Lung (tissue), 12 donors: ENCODE data around the gene PIAS3. TPM values are rescaled to one million over a fixed set of nuclear protein-coding genes. Genes with fewer than 3 reads are reported as not detected.

ENCODE experiments used
- ATAC-seq: fragments of 200-7000 bp; cut with Tn5 transposase; one replicate; pipeline ENCODE4 v1.9.1; 2020; ENCODE audit warnings: moderate number of reproducible peaks; ENCODE audit not compliant: insufficient read depth, low FRiP score
- DNase-seq, 3 donors: peaks; one replicate each; pipeline ENCODE4 v3.0.0-alpha.2; 2013 to 2017
- H3K27ac ChIP-seq, 2 donors: one replicate each; pipeline ENCODE4 v1.5.1; 2013; ENCODE audit warnings: mild to moderate bottlenecking in 2 of 2, moderate library complexity in 2 of 2, control low read depth in 1 of 2, inconsistent platforms in 1 of 2, low read depth in 1 of 2, low read length in 1 of 2
- H3K27me3 ChIP-seq, 3 donors: one replicate each; pipeline ENCODE4 v1.5.1; 2013; ENCODE audit warnings: low read length in 2 of 3; ENCODE audit not compliant: control insufficient read depth in 3 of 3, insufficient read depth in 3 of 3
- H3K36me3 ChIP-seq, 4 donors: one replicate each; pipeline ENCODE4 v1.5.1; 2013; ENCODE audit warnings: low read length in 4 of 4, mild to moderate bottlenecking in 1 of 4, moderate library complexity in 1 of 4; ENCODE audit not compliant: control insufficient read depth in 4 of 4, insufficient read depth in 4 of 4
- H3K4me1 ChIP-seq, 5 donors: one replicate each; pipeline ENCODE4 v1.5.1; 2013; ENCODE audit warnings: low read length in 5 of 5, mild to moderate bottlenecking in 2 of 5, moderate library complexity in 1 of 5; ENCODE audit not compliant: control insufficient read depth in 5 of 5, insufficient read depth in 5 of 5
- H3K4me3 ChIP-seq: one replicate; pipeline ENCODE4 v1.5.1; 2013; ENCODE audit warnings: mild to moderate bottlenecking, control low read depth, moderate library complexity
- H3K9ac ChIP-seq, 2 donors: one replicate each; pipeline ENCODE4 v1.5.1; 2013; ENCODE audit warnings: low read length in 2 of 2, control low read depth in 1 of 2; ENCODE audit not compliant: insufficient read depth in 1 of 2
- H3K9me3 ChIP-seq, 4 donors: one replicate each; pipeline ENCODE4 v1.5.1; 2013; ENCODE audit warnings: low read length in 3 of 4, mild to moderate bottlenecking in 1 of 4, moderate library complexity in 1 of 4; ENCODE audit not compliant: control insufficient read depth in 4 of 4, insufficient read depth in 3 of 4
- WGBS, 2 donors: extraction: QIAGEN DNeasy Blood & Tissue Kit; methylation state at CpG; one replicate each; pipeline ENCODE4 v1.1.7; 2013; 5-methylcytosine and 5-hydroxymethylcytosine counted together
- polyA plus RNA-seq, 2 donors: library from polyadenylated mRNA; stranded (reverse); fragments of 200-250 nt; gene quantifications; one replicate each; pipeline ENCODE4 v1.2.1, GENCODE V29; 2013
- total RNA-seq, 2 donors: library from RNA; depleted of rRNA in 1 of 2; stranded (reverse); fragments of >200 nt in 1 of 2; gene quantifications; one replicate each; pipeline ENCODE4 v1.2.1, GENCODE V29; 2014 to 2021
- TF ChIP-seq, protein P1 (sequence below): IDR thresholded peaks from 2 replicates; pipeline ENCODE4 v1.5.1; 2012; ENCODE audit warnings: mild to moderate bottlenecking; ENCODE audit errors: control extremely low read depth, extremely low read depth
- donor health status: control.
- donor health status: control.
- donor health status: Bipolar disorder and iron deficiency.
- donor health status: healthy.
- donor health status: DM: yes; HTN: yes; CAD: no.

The PIAS3 gene
- total and polyA plus RNA-seq, 4 donors: 23.5 to 54.9 (median 29.2) TPM

DNA sequence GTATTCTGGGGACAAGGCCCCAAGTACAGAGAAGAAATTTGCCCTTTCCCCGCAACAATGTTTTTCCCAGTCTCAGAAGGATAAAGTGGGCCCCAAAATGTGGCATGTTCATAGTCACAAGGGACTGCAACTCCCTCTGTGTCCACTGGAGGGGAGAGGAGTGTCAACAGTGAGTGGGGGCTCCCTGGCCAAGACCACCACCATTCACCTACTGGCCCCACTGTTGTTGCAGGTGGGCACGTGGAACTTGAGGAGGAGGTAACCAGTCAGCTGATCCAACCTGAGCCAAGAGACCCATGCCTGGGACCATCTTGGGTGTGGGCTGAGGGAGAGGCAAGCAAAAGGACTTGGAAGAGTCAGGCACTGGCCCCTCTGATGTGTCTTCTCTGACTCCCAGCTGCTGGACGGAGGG is 12.7 kb downstream of the PIAS3 start:
- H3K9ac ChIP-seq: peak overlapping the region in 1 of 2 donors; percentile 14
- 47 to 69% methylated on average over 3 of the region's 3 CpGs for WGBS, 2 donors
- peaks cover 21 to 39% (median 29%) of the 10 kb centered on the region in 4 donors for H3K36me3 ChIP-seq
- peak overlapping the region in 1 of 2 donors; percentile 60 for H3K27ac ChIP-seq
- peaks cover 0 to 13% (median 0%) of the 10 kb centered on the region in 5 donors for H3K4me1 ChIP-seq
- peak; percentile 58 to 74 (median 70) for DNase-seq
- no peaks in the 10 kb centered on the region for H3K27me3 ChIP-seq
- no peak overlapping the region for H3K4me3 ChIP-seq
- no peaks in the 10 kb centered on the region for H3K9me3 ChIP-seq
- peak; percentile 42 for ATAC-seq
- TF ChIP-seq, protein P1, sequence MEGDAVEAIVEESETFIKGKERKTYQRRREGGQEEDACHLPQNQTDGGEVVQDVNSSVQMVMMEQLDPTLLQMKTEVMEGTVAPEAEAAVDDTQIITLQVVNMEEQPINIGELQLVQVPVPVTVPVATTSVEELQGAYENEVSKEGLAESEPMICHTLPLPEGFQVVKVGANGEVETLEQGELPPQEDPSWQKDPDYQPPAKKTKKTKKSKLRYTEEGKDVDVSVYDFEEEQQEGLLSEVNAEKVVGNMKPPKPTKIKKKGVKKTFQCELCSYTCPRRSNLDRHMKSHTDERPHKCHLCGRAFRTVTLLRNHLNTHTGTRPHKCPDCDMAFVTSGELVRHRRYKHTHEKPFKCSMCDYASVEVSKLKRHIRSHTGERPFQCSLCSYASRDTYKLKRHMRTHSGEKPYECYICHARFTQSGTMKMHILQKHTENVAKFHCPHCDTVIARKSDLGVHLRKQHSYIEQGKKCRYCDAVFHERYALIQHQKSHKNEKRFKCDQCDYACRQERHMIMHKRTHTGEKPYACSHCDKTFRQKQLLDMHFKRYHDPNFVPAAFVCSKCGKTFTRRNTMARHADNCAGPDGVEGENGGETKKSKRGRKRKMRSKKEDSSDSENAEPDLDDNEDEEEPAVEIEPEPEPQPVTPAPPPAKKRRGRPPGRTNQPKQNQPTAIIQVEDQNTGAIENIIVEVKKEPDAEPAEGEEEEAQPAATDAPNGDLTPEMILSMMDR: peak; percentile 33

DNA sequence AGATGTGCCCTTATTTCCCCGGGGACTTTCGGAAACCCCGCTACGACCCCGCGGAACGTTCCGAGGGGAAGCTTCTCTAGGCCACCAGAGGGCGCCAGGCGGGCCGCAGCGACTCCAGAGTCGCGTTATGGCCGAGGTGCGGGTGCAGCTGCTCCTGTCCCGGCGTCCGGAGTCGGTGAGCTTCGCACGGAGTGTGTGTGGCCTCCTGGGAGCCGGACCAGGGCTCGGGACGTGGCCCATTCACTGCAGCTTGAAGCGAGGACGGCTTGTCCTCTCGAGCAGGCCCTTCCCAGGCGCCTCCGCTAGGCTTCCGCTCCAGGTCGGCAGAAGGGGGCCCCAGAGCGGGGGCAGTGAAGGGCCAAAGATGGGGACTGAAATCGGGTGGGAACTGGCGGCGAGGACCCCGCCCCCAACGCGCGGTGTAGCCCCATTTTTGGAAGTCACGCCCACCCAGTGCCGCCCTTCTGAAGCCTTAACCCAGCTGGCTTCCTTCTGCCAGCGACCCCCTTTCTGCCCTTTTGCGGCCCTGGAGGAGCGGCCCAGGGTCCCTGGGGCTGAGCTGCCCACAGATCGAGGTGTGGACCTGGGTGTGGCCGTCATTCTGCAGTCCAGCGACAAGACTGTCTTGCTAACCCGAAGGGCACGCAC is 13.2 kb downstream of the PIAS3 start, which contains the start of gene NUDT17:
Gene NUDT17 (plus strand): TSS at position 117 of the 648 bp plus-strand sequence. CDS start 11 bp downstream, at position 128.
- peaks cover 21 to 41% (median 31%) of the 10 kb centered on the region in 4 donors for H3K36me3 ChIP-seq
- H3K4me3 ChIP-seq: peak within 1 kb of the TSS; percentile 5
- TF ChIP-seq, protein P1: peak; percentile 75
- H3K27me3 ChIP-seq: no peaks in the 10 kb centered on the region
- no peaks in the 10 kb centered on the region for H3K9me3 ChIP-seq
- WGBS, 2 donors: 0 to 2% methylated on average over 47 to 50 of the region's 50 CpGs
- H3K9ac ChIP-seq: peak within 1 kb of the TSS; percentile 37 to 57
- peak; percentile 87 to 88 (median 87) for DNase-seq
- peak within 1 kb of the TSS; percentile 60 to 62 for H3K27ac ChIP-seq
- ATAC-seq: peak; percentile 86
- H3K4me1 ChIP-seq: peaks cover 0 to 13% (median 0%) of the 10 kb centered on the region in 5 donors

DNA sequence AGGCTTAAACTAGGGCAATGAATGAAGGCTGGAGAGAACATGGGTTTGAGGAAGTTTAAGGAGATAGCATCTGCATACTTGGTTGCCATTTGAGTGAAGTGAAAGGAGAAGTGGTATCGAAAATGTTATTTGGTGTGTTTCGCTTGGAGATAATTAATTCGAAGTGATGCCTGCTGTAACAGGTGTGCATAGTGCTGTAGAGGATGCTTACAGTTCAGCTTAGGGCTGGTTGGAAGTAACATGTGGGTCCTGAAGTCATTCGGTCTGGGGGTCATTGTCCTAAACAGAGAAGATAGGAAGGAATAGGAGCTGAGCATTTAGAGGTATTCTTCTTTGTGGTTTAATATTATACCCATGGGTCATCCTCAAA is 13.8 kb downstream of the PIAS3 start:
- Histone ChIP-seq H3K9ac (peak overlapping the region; percentile 4 to 37), H3K4me3 (no peak overlapping the region), H3K27me3 (no peaks in the 10 kb centered on the region), H3K27ac (no peak overlapping the region), H3K9me3 (no peaks in the 10 kb centered on the region), H3K36me3 (peaks cover 16 to 41% (median 28%) of the 10 kb centered on the region in 4 donors), H3K4me1 (peaks cover 0 to 13% (median 0%) of the 10 kb centered on the region in 5 donors)
- DNase-seq (no peak), ATAC-seq (peak; percentile 8)
- 7 to 10% methylated on average over 4 of the region's 4 CpGs for WGBS, 2 donors
- TF ChIP-seq, protein P1: no peak
